GM21515 (cell line): ENCODE data around the gene KRT37.
"Not testable (repeated sequence)": the region's sequence is repeated elsewhere in the genome, so short reads cannot be mapped to it uniquely, and the experiment has no call there.

Experiments used
- ATAC-seq: cut with Tn5 transposase; IDR thresholded peaks from one replicate; pipeline ENCODE4 v1.9.1; 2021; ENCODE audit not compliant: unreplicated experiment

Gene KRT37

GRCh38 chr17:41437254-41437653 is 12.9 kb upstream of the KRT37 start:
- ATAC-seq = no peak

DNA sequence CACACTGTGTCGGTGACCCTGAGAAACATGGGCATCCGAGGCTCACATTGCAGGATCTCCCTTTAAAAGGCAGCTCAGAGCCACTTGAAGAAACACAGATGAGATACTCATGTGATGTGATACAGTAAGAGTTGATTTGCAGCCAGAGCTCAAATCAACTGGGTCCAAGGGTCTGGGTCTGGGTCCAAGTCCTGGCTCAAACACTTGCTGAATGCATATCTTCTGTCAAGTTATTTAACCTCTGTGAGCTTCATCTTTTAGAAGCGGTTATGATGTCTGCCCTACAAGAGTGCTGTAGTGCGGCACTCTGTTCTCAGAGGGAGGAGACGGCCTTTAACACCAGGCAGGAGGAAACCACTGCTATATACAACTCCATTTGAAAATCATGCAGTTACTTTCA is 10.0 kb upstream of the KRT37 start:
- no peak for ATAC-seq

GRCh38 chr17:41434005-41434404 is 9.6 kb upstream of the KRT37 start:
- ATAC-seq = no peak

- ATAC-seq = no peak
Measured at GRCh38 chr17:41433586-41433985, 9.2 kb upstream of the KRT37 start.

DNA sequence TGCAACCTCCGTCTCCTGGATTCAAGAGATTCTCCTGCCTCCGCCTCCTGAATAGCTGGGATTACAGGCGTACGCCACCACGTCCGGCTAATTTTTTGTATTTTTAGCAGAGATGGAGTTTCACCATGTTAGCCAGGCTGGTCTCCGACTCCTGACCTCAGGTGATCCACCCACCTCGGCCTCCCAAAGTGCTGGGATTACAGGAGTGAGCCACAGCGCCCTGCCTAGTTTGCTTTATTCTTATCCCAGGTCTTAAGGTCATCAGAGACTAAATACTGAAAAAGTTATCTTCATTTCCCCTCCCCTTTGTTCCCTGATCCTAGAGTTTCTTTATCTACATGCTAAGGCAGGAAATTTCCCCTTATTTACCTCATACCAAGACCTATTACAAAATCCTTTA is 6.0 kb upstream of the KRT37 start:
- ATAC-seq = not testable (repeated sequence)

DNA sequence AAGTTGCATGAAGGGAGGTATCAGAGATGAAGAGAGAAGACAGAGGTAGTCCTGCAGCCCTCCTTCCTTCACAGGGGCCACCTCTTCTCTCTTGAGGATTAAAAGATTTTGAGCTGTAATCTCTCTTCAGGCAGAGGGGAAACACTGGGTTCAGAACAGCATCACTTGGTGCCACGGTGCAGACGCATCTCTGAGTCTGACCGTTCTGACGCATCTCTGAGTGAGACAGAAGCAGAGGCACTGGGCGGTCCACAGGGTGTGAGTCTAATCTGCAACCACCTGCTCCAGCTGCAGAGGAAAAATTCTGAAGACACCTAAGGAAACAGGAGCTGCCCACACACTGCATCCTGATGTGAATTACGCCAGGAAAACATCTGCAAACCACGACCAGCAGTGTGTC is 5.3 kb upstream of the KRT37 start:
- no peak for ATAC-seq

- ATAC-seq = no peak
Measured at GRCh38 chr17:41428591-41429291, 4.4 kb upstream of the KRT37 start.

- ATAC-seq = not testable (repeated sequence)
Measured at GRCh38 chr17:41422586-41422985, 1.8 kb downstream of the KRT37 start.

- no peak for ATAC-seq
Measured at GRCh38 chr17:41421617-41422016, 2.8 kb downstream of the KRT37 start.

- no peak for ATAC-seq
Measured at GRCh38 chr17:41421116-41421515, 3.3 kb downstream of the KRT37 start.

DNA sequence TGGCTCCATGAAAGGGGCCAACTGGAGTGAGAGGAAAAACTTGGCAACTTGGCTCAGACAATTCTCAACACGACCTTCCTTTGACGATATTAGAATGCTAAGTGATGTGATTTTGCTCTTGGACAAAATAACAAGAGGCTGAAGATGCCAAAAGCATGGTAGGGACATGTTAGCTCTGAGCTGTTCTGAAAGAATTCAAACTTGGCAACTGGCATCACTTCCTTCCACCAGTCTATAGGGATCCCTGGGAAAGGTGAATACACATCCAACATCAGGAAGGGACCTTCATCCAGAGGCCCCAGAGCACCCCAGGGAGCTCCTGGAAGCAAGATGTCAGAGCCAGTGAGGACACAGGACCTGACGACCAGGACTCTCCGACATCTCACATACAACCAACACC is 4.3 kb downstream of the KRT37 start:
- no peak for ATAC-seq

GRCh38 chr17:41419716-41420115 is 4.7 kb downstream of the KRT37 start:
- ATAC-seq = no peak

GRCh38 chr17:41418116-41418860 is 6.1 kb downstream of the KRT37 start:
- ATAC-seq = no peak

DNA sequence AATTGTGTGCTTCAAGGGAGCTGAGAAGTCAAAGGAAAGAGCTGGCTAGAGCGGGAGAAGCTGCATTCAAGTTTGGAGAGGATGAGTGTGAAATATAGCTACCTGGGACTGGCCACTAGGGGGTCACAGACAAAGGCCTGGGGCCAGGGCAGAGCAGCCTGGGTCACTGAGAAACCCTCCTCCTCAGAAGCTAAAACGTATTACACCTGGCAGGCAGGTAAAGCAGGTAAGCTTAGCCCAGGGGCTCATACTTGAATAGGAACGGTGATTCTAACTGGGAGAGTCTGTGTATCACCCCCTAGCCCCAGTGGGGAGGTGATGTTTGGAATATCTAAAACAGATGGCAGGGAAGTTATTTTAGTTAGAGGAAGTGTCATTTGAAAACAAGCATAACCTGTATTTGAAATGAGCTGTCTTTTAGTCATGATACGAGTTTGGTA is 6.8 kb downstream of the KRT37 start:
- no peak for ATAC-seq

- no peak for ATAC-seq
Measured at GRCh38 chr17:41417127-41417526, 7.3 kb downstream of the KRT37 start.

DNA sequence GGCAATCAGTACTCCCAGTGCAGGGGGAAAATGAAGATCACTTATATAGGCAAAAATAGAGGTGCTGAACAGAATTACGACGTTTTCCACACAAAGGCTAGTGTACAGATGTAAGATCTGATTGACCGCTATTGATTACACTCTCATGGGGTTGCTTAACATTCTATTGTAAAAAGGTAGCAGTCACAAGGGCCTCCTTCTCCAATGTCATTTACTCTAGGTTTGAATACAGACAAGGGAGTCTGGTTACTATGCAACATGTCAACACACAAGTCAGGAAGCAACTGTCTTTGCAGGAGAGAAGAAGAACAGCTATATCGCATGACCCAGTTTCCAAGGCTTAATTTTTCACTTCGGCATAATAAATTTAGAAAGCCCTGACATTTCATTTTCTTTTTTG is 7.9 kb downstream of the KRT37 start:
- no peak for ATAC-seq

- ATAC-seq = no peak
Measured at GRCh38 chr17:41415833-41416335, 8.5 kb downstream of the KRT37 start.

DNA sequence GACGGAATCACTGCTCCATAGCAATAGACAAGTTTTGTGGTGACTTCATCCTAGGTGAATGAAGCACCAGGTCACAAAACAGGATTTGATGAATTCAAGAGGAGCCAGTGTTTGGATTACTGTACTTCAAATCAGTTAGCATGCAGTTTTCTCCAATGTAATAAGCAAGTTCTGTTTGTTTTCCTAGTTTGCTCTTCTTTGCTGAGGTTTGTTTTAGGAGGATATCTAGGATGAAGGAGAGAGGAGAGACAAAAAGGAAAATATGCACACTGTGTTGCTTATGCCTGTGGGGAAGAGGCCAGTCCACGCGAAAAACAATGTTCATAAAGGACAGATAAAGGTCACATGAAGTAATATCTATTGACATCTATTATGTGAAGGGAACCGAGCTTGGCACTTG is 9.0 kb downstream of the KRT37 start:
- ATAC-seq = no peak

- no peak for ATAC-seq
Measured at GRCh38 chr17:41413982-41414381, 10.4 kb downstream of the KRT37 start.

GRCh38 chr17:41413353-41413957 is 10.9 kb downstream of the KRT37 start:
- no peak for ATAC-seq

GRCh38 chr17:41411072-41411840 is 13.1 kb downstream of the KRT37 start:
- no peak for ATAC-seq
